ENCODE data around the gene MSANTD1.

DNA sequence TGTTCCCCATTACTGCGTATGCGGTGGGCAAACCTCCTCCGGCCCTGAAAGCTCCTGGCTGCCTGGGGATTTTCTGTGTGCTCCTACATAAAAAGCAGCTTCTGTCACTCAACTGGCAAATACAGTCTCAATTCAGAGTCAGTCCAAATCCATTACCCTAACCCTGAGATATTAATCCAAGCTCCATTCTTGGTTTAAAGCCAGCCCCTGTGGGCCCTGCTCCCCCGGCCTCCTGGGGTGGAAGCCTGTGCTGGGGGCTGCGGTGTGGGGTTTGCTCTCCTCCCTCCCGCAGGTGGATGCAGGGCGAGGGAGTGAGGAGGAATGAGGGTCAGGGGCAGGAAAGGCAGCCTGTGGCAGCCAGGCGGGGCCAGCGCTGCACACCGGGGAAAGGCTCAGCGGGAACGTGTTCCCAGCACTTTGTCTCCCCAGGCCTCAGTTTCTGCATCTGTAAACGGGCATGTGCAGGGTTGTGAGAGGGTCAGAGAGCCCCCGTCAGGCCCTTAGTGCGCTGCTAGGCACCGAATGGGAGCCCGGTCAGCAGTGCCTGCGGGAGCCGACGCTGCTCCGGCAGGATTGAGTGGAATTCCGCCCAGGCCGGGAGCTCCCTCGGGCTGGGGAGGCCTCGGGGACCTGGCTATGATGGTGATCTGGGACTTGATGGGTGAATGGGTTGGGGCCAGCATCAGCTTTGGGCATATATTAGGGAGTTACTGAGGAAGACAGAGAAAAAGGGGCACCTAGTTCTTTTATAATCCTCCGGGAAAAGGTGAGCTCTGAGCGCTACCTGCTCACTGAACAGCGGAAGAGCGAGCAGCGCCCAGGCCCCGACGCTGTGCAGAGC, 37.6 kb downstream of the MSANTD1 start:
- TF ChIP-seq, protein P1, sequence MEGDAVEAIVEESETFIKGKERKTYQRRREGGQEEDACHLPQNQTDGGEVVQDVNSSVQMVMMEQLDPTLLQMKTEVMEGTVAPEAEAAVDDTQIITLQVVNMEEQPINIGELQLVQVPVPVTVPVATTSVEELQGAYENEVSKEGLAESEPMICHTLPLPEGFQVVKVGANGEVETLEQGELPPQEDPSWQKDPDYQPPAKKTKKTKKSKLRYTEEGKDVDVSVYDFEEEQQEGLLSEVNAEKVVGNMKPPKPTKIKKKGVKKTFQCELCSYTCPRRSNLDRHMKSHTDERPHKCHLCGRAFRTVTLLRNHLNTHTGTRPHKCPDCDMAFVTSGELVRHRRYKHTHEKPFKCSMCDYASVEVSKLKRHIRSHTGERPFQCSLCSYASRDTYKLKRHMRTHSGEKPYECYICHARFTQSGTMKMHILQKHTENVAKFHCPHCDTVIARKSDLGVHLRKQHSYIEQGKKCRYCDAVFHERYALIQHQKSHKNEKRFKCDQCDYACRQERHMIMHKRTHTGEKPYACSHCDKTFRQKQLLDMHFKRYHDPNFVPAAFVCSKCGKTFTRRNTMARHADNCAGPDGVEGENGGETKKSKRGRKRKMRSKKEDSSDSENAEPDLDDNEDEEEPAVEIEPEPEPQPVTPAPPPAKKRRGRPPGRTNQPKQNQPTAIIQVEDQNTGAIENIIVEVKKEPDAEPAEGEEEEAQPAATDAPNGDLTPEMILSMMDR (IDR thresholded peaks at IDR 0.05) = no peak
- no peak for TF ChIP-seq POLR2A (IDR thresholded peaks at IDR 0.05)
